ENCODE data around the gene SART3.

The SART3 gene

GRCh38 chr12:108484845-108485244 lies 76.1 kb downstream of the SART3 start:
- FAIRE-seq (no peak), DNase-seq (ENCODE audit: insufficient read length) (no peak)
- no peak for TF ChIP-seq POLR2A (IDR thresholded peaks at IDR 0.05; ENCODE audit: low read depth, low read length)
- no peak for TF ChIP-seq TAF1 (IDR thresholded peaks at IDR 0.05; ENCODE audit: borderline replicate concordance, low read depth, low read length)
- no peak for TF ChIP-seq POLR2AphosphoS5 (IDR thresholded peaks at IDR 0.05; ENCODE audit: low read depth, low read length)

DNA sequence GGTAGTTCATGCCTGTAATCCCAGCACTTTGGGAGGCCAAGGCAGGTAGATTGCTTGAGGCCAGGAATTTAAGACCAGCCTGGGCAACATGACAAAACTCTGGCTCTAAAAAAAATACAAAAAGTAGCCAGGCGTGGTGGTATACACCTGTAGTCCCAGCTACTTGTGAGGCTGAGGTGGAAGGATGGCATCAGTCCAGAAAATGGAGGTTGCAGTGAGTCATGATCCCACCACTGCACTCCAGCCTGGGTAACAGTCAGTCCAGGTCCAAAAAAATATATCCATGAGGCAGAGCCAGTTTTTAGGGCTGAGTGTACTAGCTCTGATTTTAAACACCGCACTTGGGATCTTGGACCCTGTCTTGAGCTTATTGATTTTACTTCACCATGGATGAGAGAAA lies 76.5 kb downstream of the SART3 start:
- DNase-seq (ENCODE audit: insufficient read length), result no peak
- no peak for FAIRE-seq
- TF ChIP-seq POLR2AphosphoS5 (IDR thresholded peaks at IDR 0.05; ENCODE audit: low read depth, low read length) (no peak), POLR2A (IDR thresholded peaks at IDR 0.05; ENCODE audit: low read depth, low read length) (no peak), TAF1 (IDR thresholded peaks at IDR 0.05; ENCODE audit: borderline replicate concordance, low read depth, low read length) (no peak)

DNA sequence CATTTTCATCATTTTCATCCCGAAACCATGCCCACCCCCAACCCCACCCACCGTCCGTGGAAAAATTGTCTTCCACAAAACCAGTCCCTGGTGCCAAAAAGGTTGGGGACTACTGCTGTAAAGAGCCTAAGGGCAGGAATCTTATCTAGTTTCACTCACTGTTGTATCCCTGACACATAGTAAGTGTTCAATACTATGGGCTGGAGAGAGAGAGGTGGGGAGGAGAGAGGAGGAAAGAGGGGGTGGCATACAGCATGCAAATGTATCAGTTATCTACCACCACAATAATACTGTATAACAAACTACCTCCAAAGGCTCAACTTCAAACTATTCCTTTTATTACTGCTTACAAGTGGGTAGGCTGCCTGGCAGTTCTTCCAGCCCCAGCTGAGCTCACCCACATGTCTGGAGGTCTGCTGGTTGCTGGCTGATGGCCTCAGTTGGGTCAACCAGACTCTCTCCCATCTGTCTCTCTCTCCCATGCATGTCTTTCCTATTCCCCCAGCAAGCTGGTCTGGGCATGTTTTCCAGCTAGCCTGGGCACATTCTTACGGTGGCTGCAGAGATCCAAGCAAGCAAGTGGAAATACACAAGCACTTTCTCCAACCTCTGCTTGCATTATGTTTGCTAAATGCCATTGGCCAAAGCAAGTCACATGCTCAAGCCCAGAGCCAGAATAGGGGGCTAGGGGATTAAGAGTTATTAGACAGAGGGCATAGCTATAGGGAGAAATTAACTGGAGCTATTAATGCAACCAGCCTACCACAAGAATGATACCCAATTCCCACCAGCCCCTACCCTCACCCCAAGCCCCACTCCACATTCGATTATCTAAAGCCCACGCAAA lies 77.5 kb downstream of the SART3 start:
- DNase-seq (ENCODE audit: insufficient read length) (no peak), FAIRE-seq (no peak)
- TF ChIP-seq TAF1 (IDR thresholded peaks at IDR 0.05; ENCODE audit: borderline replicate concordance, low read depth, low read length) (no peak), POLR2AphosphoS5 (IDR thresholded peaks at IDR 0.05; ENCODE audit: low read depth, low read length) (no peak), POLR2A (IDR thresholded peaks at IDR 0.05; ENCODE audit: low read depth, low read length) (no peak)

- TF ChIP-seq TAF1 (IDR thresholded peaks at IDR 0.05; ENCODE audit: borderline replicate concordance, low read depth, low read length), result no peak
- no peak for TF ChIP-seq POLR2A (IDR thresholded peaks at IDR 0.05; ENCODE audit: low read depth, low read length)
- no peak for TF ChIP-seq POLR2AphosphoS5 (IDR thresholded peaks at IDR 0.05; ENCODE audit: low read depth, low read length)
- DNase-seq (ENCODE audit: insufficient read length), result no peak
These were observed 78.2 kb downstream of the SART3 start for GRCh38 chr12:108482717-108483212.

DNA sequence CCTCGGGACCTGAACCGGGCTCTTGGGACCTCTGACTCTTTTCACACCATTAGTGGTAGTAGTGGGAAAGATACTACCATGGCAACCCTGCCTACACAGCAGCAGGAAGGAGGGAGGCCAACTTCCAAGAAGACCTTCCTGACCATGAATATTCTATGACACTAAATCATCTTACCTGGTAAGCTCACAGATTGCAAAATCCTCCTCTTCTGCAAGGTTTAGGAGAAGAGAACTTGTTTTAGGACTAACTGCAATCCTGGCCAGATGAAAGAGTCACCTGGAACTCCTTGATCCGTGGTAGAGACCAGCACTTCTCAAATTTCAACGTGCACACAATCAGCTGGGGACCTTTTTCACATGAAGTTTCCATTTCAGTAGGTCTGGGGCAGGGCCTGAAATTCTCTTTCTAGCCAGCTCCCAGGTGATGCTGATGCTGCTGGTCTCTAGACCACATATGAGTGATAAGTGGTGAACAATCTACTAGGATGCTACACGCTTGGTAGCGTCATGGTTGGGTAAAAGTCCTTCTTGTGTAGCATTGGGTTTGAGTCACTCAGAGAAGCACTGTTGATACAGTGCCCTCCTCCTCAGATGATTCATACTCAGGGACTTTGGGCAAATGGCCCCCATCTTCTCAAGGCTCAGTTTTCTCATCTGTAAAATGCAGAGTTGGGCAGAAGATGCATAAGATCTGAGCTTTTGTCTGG lies 81.5 kb downstream of the SART3 start:
- TF ChIP-seq TAF1 (IDR thresholded peaks at IDR 0.05; ENCODE audit: borderline replicate concordance, low read depth, low read length) (no peak), POLR2A (IDR thresholded peaks at IDR 0.05; ENCODE audit: low read depth, low read length) (no peak), POLR2AphosphoS5 (IDR thresholded peaks at IDR 0.05; ENCODE audit: low read depth, low read length) (no peak)
- DNase-seq (ENCODE audit: insufficient read length), result no peak
- FAIRE-seq, result no peak

More at GRCh38 chr12:108482717-108483212, 78.2 kb downstream of the SART3 start:
- no peak for FAIRE-seq

GRCh38 chr12:108478611-108479206 lies 82.3 kb downstream of the SART3 start:
- DNase-seq (ENCODE audit: insufficient read length) (no peak), FAIRE-seq (no peak)
- no peak for TF ChIP-seq POLR2AphosphoS5 (IDR thresholded peaks at IDR 0.05; ENCODE audit: low read depth, low read length)
- TF ChIP-seq TAF1 (IDR thresholded peaks at IDR 0.05; ENCODE audit: borderline replicate concordance, low read depth, low read length), result no peak
- TF ChIP-seq POLR2A (IDR thresholded peaks at IDR 0.05; ENCODE audit: low read depth, low read length), result no peak

- DNase-seq (ENCODE audit: insufficient read length) (no peak), FAIRE-seq (no peak)
- TF ChIP-seq POLR2A (IDR thresholded peaks at IDR 0.05; ENCODE audit: low read depth, low read length) (no peak), POLR2AphosphoS5 (IDR thresholded peaks at IDR 0.05; ENCODE audit: low read depth, low read length) (no peak), TAF1 (IDR thresholded peaks at IDR 0.05; ENCODE audit: borderline replicate concordance, low read depth, low read length) (no peak)
These were observed 83.1 kb downstream of the SART3 start for GRCh38 chr12:108477881-108478259.

GRCh38 chr12:108477055-108477880 lies 83.7 kb downstream of the SART3 start:
- FAIRE-seq, result no peak
- no peak for TF ChIP-seq POLR2A (IDR thresholded peaks at IDR 0.05; ENCODE audit: low read depth, low read length)
- no peak for TF ChIP-seq POLR2AphosphoS5 (IDR thresholded peaks at IDR 0.05; ENCODE audit: low read depth, low read length)
- TF ChIP-seq TAF1 (IDR thresholded peaks at IDR 0.05; ENCODE audit: borderline replicate concordance, low read depth, low read length), result no peak
- DNase-seq (ENCODE audit: insufficient read length), result no peak

- FAIRE-seq (no peak), DNase-seq (ENCODE audit: insufficient read length) (no peak)
- no peak for TF ChIP-seq POLR2A (IDR thresholded peaks at IDR 0.05; ENCODE audit: low read depth, low read length)
These were observed 85.6 kb downstream of the SART3 start for GRCh38 chr12:108475396-108475795.

- no peak for FAIRE-seq
- TF ChIP-seq POLR2A (IDR thresholded peaks at IDR 0.05; ENCODE audit: low read depth, low read length), result no peak
- no peak for TF ChIP-seq TAF1 (IDR thresholded peaks at IDR 0.05; ENCODE audit: borderline replicate concordance, low read depth, low read length)
- TF ChIP-seq POLR2AphosphoS5 (IDR thresholded peaks at IDR 0.05; ENCODE audit: low read depth, low read length), result no peak
- no peak for DNase-seq (ENCODE audit: insufficient read length)
These were observed 87.4 kb downstream of the SART3 start for GRCh38 chr12:108473400-108474055.

Measured in GM12892 (cell line).